ENCODE data around the gene CDH23.

- TF ChIP-seq EZH2 (IDR thresholded peaks at IDR 0.05; ENCODE audit: insufficient read depth, poor library complexity, severe bottlenecking) (no peak), EZH2phosphoT487 (IDR thresholded peaks at IDR 0.05; ENCODE audit: insufficient read depth, low read depth) (no peak)
Observed at GRCh38 chr10:71797533-71798307, 401.0 kb downstream of the CDH23 start.

Measured in GM23248 (cell line).